CD4-positive, alpha-beta T cell treated with Interleukin-6 for 4 hours (primary cell): ENCODE data around the gene SLC25A13.
"Not testable (repeated sequence)": the region's sequence is repeated elsewhere in the genome, so short reads cannot be mapped to it uniquely, and the experiment has no call there.

Experiments used
- DNase-seq: peaks from one replicate; pipeline ENCODE4 v3.0.0-alpha.2; 2020; ENCODE audit warnings: mixed read lengths

The SLC25A13 gene

GRCh38 chr7:96196676-96197075 is 125.2 kb downstream of the SLC25A13 start:
- DNase-seq, result no peak

GRCh38 chr7:96189129-96189820 is 132.6 kb downstream of the SLC25A13 start:
- no peak for DNase-seq

- no peak for DNase-seq
Observed at GRCh38 chr7:96188591-96188991, 133.3 kb downstream of the SLC25A13 start.

GRCh38 chr7:96188174-96188581 is 133.7 kb downstream of the SLC25A13 start:
- no peak for DNase-seq

- no peak for DNase-seq
Observed at GRCh38 chr7:96187735-96188134, 134.2 kb downstream of the SLC25A13 start.

- no peak for DNase-seq
Observed at GRCh38 chr7:96184783-96185182, 137.1 kb downstream of the SLC25A13 start.

- no peak for DNase-seq
Observed at GRCh38 chr7:96183163-96183670, 138.7 kb downstream of the SLC25A13 start.

- no peak for DNase-seq
Observed at GRCh38 chr7:96182424-96183158, 139.3 kb downstream of the SLC25A13 start.

GRCh38 chr7:96181174-96181573 is 140.7 kb downstream of the SLC25A13 start:
- no peak for DNase-seq

- no peak for DNase-seq
Observed at GRCh38 chr7:96179837-96180236, 142.1 kb downstream of the SLC25A13 start.

GRCh38 chr7:96179341-96179740 is 142.6 kb downstream of the SLC25A13 start:
- DNase-seq, result no peak

- DNase-seq, result no peak
Observed at GRCh38 chr7:96178581-96178980, 143.3 kb downstream of the SLC25A13 start.

- DNase-seq, result no peak
Observed at GRCh38 chr7:96177353-96177752, 144.5 kb downstream of the SLC25A13 start.

GRCh38 chr7:96174812-96175211 is 147.1 kb downstream of the SLC25A13 start:
- DNase-seq, result no peak

GRCh38 chr7:96173781-96174180 is 148.1 kb downstream of the SLC25A13 start:
- no peak for DNase-seq

GRCh38 chr7:96169439-96169838 is 152.5 kb downstream of the SLC25A13 start:
- DNase-seq, result no peak

GRCh38 chr7:96167424-96167823 is 154.5 kb downstream of the SLC25A13 start:
- DNase-seq, result no peak

- no peak for DNase-seq
Observed at GRCh38 chr7:96161897-96162296, 160.0 kb downstream of the SLC25A13 start.

GRCh38 chr7:96157856-96158255 is 164.0 kb downstream of the SLC25A13 start:
- DNase-seq, result no peak

GRCh38 chr7:96154506-96154905 is 167.4 kb downstream of the SLC25A13 start:
- not testable (repeated sequence) for DNase-seq

GRCh38 chr7:96152706-96153105 is 169.2 kb downstream of the SLC25A13 start:
- DNase-seq, result no peak

GRCh38 chr7:96151889-96152288 is 170.0 kb downstream of the SLC25A13 start:
- no peak for DNase-seq

GRCh38 chr7:96144260-96144526 is 177.7 kb downstream of the SLC25A13 start:
- no peak for DNase-seq

- no peak for DNase-seq
Observed at GRCh38 chr7:96143495-96144259, 178.2 kb downstream of the SLC25A13 start.
